ENCODE results near the gene HDDC2.

DNA sequence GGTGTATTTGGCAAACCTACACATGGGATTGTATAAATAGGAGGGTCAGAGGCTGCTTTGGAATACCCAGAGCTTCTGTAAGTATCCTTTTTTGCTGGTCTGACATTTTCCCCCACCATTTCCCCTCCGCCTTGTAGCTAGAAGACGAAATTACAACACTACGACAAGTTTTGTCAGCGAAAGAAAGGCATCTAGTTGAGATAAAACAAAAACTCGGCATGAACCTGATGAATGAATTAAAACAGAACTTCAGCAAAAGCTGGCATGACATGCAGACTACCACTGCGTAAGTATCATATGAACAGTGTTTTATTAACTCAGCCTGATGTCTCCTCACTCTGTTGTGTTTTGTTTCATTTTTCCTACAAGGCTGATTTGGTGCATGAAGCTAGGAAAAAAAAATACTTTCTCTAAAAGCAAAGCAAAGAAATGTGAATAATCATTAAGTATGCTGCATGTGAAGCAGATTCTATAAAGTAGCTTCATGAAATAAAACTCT is 72.7 kb downstream of the HDDC2 start:
- TF ChIP-seq, protein P1, sequence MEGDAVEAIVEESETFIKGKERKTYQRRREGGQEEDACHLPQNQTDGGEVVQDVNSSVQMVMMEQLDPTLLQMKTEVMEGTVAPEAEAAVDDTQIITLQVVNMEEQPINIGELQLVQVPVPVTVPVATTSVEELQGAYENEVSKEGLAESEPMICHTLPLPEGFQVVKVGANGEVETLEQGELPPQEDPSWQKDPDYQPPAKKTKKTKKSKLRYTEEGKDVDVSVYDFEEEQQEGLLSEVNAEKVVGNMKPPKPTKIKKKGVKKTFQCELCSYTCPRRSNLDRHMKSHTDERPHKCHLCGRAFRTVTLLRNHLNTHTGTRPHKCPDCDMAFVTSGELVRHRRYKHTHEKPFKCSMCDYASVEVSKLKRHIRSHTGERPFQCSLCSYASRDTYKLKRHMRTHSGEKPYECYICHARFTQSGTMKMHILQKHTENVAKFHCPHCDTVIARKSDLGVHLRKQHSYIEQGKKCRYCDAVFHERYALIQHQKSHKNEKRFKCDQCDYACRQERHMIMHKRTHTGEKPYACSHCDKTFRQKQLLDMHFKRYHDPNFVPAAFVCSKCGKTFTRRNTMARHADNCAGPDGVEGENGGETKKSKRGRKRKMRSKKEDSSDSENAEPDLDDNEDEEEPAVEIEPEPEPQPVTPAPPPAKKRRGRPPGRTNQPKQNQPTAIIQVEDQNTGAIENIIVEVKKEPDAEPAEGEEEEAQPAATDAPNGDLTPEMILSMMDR (IDR thresholded peaks at IDR 0.05), result no peak
- TF ChIP-seq POLR2A (IDR thresholded peaks at IDR 0.05) (no peak), POLR2AphosphoS5 (IDR thresholded peaks at IDR 0.05; ENCODE audit: insufficient read depth in 1 of 2, low read depth in 1 of 2) (no peak)
